Hippocampal formation (tissue), 2 donors: Measurements from ENCODE around the gene NUDT21.
"Not testable (repeated sequence)": the region's sequence is repeated elsewhere in the genome, so short reads cannot be mapped to it uniquely, and the experiment has no call there.

ENCODE experiments used
- DNase-seq, 2 donors: peaks; one replicate each; lab custom pipeline; 2025; lab: John Stamatoyannopoulos, UW

Gene NUDT21

GRCh38 chr16:56419740-56420548 is 31.2 kb downstream of the NUDT21 start:
- DNase-seq, result no peak

DNA sequence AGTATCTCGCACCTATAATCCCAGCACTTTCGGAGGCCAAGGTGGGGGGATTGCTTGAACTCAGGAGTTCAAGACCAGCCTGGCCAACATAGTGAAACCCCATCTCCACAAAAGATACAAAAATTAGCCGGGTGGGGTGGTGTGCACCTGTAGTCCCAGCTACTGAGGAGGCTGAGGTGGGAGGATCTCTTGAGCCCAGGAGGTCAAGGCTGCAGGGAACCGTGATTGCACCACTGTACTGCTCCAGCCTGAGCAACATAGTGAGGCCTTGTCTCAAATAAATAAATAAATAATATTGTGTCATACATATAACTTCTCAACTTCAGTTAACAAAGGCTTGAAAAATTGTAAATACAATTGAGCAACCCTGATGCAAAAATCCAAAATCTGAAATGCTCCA is 34.0 kb downstream of the NUDT21 start:
- DNase-seq, result no peak

DNA sequence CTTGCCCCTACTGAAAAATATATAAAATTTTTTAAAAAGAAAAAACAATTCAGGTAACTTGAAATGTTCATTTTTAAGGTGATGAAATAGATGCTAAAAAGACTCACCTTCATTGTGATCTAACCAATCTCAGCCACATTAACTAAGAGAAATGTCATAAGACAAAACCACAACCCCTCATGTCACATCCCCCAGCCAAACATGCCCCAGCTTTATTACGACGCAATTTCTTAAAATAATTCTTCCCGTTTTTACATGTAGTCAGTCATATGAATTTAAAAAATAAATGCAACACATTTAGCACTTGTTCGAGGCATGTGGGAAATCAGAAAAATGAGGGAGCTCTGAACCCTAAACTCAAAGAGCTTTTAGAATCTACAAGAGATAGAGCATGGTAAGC is 35.3 kb downstream of the NUDT21 start:
- DNase-seq, result no peak

DNA sequence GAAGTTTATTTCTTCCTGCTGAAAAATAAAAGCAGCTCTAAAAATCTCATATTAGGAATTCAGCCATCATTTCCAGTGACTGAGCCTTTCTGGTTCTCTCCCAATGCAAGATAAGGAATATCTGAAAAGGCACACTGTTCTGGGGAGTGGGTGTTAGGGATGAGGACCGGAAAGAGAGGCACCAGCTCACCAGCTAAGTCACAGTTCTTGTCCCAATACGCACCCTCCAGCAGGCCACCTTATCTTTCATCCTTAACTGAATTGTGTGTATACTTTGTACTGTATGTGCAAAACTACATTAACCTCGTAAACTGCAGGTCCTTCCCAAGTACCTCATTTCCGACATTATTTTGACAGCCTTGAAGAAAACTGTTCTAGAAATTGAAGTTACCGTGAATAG is 36.8 kb downstream of the NUDT21 start:
- DNase-seq, result no peak

- no peak for DNase-seq
These were observed 37.8 kb downstream of the NUDT21 start for GRCh38 chr16:56413381-56413780.

DNA sequence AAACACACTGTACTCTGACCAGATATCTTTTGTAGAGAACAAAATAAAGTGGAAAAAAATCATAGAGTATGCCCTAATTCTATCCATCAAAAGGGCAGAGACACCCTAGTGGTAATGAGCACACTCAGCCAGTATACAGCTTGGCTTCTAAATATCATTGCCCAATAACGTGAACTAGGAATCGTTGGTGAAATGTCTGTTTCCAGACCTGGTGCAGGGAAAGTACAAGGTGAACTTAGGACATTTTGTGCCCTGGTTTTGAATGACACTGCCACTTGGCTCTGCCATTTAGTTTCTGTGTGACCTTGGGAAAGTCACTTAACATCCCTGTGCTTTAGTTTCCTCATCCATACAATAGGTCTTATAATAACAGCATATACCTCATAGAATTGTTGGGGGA is 39.5 kb downstream of the NUDT21 start:
- no peak for DNase-seq

DNA sequence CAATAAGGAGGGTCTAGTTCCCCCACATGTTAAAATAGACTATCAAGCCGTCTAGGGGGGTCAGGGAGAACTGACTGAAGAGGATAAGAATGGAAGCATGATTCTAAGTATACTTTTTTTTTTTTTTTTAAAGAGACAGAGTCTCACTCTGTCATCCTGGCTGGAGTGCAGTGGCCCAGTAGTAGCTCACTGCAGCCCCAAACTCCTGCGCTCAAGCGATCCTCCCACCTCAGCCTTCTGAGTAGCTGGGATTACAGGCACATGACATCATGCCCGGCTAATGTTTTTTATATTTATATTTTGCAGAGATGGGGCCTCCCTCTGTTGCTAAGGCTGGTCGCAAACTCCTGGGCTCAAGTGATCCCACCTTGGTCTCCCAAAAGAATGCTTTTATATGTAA is 40.0 kb downstream of the NUDT21 start:
- DNase-seq, result no peak

GRCh38 chr16:56409195-56409594 is 41.9 kb downstream of the NUDT21 start:
- no peak for DNase-seq

DNA sequence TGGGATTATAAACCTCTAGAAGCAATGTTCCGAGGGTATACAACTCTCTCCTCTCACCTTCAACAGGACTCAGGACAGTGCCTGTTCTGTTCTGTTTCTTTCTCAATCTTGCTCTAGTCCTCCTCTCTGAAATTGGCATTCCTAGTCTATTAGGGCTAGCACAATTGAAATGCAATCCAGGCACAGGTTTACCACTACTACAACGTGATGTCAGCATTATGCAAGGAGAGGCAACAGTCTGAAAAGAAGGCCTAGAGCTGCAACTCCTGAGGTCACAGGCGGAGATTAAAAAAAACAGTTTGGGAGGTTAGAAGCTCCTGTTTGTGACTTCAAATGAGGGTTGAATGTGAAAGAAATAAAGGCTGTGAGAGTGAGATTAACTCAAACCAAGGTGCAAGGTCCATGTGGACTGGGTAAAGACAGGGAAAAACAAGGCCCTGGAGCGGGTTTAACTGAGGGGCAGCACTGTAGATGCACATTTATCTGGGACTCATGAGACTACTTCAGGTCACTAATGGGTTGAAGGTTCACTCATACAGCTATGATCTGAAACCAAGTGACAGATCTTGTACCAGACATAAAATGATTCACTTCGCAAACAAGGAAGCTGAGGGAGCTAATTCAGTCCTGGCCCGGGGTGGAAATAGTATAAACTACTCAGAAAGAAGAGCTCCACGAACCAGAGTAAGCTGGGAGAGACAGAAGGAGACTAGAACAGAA is 42.6 kb downstream of the NUDT21 start:
- no peak for DNase-seq

- no peak for DNase-seq
These were observed 45.0 kb downstream of the NUDT21 start for GRCh38 chr16:56405977-56406672.

GRCh38 chr16:56401482-56401881 is 49.6 kb downstream of the NUDT21 start:
- DNase-seq, result no peak

GRCh38 chr16:56400458-56400857 is 50.7 kb downstream of the NUDT21 start:
- DNase-seq, result no peak

DNA sequence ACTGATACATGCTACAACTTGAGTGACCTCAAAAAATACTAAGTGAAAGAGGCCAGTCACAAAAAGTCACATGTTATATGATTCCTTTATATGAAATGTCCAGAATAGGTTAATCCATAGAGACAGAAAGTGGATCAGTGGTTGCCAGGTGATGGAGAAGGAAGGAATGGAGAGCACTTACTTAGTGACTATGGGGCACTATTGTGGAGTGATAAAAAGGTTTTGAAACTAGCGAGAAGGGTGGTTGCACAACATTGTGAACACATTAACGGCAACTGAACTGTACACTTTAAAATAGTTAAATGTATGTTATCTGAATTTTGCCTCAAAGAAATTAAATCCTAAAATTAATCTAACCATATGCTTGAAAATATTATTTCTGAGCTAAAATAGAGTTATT is 51.6 kb downstream of the NUDT21 start:
- DNase-seq, result no peak

DNA sequence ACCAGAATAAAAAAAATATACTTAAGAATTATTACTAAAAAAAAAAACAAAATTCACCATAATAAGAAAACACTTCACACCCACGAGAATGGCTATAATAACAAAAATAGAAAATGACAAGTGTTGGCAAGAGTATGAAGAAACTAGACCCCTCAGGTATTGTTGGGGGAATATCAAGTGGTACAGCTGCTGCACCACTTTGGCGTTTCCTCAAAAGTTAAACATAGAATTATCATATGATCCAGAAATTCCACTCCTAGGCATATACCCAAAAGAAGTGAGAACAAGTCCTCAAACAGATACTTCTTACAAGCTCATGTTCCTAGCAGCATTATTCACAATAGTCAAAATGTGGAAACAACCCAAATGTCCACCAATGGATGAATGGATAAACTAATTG is 52.1 kb downstream of the NUDT21 start:
- no peak for DNase-seq

DNA sequence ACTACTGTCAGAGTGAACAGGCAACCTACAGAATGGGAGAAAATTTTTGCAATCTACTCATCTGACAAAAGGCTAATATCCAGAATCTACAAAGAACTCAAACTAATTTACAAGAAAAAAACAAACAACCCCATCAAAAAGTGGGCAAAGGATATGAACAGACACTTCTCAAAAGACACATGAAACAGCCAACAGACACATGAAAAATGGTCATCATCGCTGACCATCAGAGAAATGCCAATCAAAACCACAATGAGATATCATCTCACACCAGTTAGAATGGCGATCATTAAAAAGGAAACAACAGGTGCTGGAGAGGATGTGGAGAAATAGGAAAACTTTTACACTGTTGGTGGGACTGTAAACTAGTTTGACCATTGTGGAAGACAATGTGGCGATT is 54.4 kb downstream of the NUDT21 start:
- DNase-seq, result not testable (repeated sequence)

DNA sequence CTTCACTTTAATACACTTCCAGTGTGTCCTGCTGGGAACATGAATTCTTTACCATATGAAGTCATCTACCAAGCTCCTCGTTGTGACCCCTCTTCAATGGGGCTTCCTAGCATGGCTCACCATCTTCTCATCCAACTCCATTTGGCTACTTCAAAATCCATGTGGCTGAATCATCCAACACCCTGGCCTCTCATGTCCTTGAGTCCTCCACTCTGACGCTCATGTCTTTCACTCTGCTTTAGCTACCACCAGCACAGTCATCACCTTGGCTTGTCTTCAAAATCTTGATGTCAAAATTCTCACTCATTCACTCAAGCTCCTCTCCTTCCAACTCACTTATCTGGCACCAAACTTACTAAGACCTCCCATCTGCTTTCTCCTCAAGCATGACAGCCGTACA is 61.6 kb downstream of the NUDT21 start:
- DNase-seq, result no peak

DNA sequence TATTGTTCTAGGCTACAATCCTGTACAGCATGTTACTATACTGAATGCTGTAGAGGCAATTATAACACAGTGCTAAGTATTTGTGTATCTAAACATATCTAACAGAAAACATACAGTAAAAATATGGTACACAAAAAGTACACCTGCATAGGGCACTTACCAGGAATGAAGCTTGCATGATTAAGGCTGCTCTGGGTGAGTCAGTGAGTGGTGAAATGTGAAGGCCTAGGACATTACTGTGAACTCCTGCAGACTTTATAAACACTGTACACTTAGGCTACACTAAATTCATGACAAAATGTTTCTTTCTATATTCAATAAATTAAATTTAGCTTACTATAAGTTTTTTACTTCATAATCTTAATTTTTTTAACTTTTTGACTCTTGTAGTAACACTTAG is 62.9 kb downstream of the NUDT21 start:
- no peak for DNase-seq

DNA sequence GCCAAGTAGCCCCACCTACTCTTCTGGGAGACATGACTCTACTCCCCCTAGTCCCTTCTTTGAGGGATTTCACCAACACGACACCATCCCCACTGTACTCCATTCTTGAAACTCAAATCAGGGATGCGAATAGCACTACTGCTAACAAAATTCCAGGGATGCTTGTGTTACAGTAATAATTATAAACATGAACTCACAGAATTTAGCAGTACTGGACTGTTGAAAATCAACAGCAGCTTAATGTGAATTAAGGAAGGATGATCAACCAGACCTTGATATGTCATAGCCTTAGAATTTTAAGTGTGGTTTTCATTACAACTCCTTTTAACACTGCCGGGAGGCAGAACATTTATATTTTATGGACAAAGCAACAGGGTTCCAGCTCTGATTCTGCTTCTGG is 63.7 kb downstream of the NUDT21 start:
- no peak for DNase-seq

DNA sequence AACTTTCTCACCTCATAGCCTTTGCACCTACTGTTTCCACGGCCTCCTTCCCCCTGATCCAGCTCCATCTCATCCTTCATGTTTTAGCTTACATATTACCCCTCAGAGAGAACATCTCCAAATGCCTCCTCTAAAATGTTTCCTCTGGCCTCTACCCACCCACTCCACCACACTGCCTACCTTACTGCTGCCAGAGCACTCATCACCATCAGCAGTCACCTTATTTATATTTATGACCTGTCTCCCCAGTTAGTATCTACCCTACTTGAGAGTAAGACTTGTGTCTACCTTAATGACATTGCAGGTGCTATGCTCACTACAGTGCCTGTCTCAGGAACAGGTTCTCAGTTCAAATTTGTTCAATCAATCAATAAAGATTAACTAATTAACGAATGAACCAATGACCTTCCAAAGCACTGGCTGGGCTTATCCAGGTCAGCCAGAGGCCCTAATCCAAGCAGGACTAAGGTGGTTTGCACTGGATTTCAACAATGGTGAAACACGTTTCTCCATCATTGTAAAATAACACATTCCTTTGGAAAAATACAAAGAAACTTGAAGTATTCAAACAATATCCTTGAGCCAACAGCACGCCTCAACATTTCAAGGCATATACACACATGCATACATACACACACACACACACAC is 66.9 kb downstream of the NUDT21 start:
- DNase-seq, result no peak

GRCh38 chr16:56382901-56383355 is 68.2 kb downstream of the NUDT21 start:
- DNase-seq, result no peak

DNA sequence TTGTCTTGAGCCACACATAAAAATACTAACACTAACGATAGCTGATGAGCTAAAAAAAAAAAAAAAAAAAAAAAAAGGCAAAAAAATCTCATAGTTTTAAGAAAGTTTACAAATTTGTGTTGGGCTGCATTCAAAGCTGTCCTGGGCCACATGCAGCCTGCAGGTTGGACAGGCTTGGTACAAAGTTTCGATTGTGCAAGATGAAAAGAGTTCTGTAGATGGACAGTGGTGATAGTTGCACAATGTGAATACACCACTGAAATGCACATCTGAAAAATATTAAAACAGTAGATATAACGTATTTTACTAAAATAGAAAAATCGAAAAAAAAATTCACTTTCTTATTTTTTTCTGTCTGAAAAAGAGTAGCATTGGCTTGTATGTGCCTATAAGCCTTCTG is 68.7 kb downstream of the NUDT21 start:
- no peak for DNase-seq

GRCh38 chr16:56380778-56381485 is 70.2 kb downstream of the NUDT21 start:
- DNase-seq, result not testable (repeated sequence)
